H4 (cell line): ENCODE measurements around the gene ACOX1. TPM values are rescaled to one million over a fixed set of nuclear protein-coding genes. Genes with fewer than 3 reads are reported as not detected.

Experiments used
- DNase-seq: peaks from one replicate; pipeline ENCODE4 v3.0.0-alpha.2; 2015; ENCODE audit warnings: low spot score
- total RNA-seq: library from RNA; depleted of rRNA; stranded (reverse); fragments of >200 nt; shearing (Covaris generic); gene quantifications from 2 replicates; pipeline ENCODE4 v1.2.3, GENCODE V29; 2014

ACOX1 gene
- total RNA-seq, 1 experiment from 2014 or later, result 31.5 TPM

DNA sequence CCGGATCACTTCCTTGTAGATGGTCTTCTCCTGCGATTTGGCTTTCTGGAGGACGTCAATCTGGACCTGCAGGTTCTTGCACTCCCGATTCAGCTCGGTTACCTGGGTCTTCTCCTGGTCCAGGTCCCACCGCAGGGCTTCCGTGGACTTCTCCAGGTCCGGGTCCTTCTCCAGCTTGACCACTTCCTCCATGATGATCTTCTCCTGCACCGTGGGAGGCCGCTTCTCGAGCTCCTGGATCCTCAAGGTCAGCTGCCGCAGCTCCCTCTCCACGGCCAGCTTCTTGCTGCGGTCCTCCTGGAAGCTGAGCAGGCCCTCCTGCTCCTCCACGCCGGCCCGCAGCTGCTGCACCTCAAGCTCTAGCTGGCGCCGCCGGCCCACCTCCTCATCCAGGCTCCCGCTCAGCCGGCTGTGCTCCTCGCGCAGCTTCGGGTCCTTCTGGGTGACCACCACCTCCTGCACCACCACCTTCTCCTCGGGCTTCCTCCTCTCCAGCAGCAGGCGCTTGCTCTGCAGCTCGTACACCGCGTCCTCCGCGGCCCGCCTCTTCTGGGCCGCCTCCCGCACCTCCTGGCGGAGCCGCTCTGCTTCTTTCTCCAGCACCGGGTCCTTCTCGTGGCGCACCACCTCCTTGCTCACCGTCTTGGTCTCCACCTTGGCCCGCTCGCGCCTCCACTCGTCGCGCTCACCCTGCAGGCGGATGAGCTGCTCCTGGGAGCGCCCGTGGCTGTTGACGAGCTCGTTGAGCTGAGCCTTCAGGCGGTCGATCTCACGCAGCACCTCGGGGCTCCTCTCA is 29.9 kb upstream of the ACOX1 start:
- no peak for DNase-seq

DNA sequence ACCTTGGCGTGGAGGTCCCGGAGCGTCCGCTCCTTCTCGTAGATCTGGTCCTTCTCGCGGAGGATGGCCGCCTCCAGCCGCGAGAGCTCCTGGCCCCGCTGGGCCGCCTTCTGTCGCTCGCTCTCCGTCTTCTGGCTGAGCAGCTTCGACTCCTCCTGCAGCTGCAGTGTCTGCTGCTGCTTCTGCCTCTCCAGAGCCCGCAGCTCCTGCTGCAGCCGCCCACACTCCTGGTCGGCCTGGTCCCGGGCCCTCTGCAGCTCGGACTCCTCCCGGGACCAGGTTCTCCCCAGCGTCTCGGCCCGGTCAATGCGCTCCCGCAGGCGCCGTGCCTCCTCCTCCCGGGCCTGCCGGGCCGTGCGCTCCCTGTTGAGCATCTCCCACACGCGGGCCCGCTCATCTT is 29.2 kb upstream of the ACOX1 start:
- DNase-seq, result no peak

DNA sequence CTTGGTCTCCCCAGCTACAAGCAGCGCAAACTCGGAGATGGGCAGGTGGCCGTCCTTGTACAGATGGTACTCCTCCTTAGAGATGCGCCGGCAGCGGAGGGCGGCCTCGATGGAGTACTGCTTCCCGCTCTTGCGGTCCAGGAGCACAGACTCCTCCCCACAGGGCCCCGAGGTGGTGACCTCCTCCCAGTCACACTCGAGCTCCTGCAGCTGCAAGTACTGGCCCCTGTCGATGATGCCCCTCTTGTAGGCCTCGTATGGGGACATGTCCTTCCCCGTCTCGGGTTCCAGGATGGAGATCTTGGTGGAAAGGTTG is 28.8 kb upstream of the ACOX1 start:
- no peak for DNase-seq

DNA sequence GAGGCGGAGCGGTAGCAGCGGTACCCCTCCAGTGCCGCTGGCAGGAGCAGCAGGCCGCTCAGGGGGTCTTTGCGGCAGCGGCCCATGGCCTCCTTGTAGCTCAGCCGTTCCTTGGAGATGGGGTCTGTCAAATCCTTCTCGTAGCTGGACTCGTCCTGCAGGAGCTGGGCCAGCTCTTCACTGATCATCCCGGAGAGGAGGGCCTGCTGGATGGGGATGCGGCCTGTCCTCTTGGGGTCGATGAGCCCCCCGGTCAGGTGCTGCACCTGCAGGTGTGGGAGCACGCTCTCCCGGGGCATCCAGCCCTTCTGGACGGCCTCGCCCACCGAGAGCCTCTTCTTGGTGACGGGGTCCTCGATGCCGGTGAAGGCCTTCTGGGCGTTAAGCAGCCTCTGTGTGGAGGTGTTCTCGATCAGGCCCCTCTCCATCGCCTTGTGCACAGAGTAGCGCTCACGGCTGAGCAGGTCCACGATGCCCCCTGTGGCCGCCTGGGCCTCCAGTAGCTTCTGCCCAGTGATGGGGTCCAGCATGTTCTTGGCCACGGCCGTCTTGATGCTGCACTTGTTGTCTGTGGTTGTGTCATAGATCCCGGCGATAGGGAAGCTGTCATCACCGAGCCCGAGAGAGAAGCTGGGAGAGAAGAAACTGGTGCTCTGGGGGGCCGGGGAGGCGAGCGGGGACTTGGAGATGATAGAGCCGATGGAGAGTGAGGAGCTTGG is 28.3 kb upstream of the ACOX1 start:
- DNase-seq, result no peak

DNA sequence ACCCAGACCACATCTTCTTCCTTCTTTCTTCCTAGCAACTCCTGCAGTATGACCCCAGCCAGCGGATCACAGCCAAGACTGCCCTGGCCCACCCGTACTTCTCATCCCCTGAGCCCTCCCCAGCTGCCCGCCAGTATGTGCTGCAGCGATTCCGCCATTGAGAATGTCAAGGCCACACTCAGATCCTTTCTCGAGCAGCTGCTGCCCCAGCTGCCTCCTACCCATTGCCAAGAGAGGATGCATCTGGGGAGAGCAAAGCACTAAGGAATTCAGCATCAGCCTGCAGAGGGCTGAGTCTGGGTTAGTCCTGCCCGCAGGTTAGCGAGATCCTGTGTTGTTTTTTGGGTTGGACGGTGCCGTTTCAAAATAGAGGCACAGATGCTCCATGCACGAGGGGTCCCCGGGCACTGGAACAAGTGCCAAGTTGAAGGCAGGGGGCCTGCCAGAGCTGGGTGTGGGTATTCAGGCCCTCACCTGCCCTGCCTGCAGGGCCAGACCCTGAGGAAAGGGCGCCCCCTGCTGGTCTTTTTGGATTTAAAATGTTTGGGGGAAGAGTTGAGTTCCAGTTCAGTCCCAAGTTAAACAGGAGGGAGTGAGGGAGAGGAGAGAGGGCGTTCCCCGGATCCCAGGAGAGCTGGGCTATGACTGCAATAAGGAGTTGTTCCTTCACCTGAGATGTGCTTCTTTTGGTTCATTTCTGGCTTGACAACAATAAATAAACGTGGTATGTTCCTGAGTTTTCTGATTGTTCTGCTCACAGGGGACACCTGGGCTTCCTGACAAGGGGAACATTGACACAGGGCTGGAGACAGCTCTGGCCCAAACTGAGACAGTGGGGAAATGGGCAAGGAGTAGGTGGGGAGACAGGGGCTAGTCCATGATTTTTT is 26.5 kb upstream of the ACOX1 start:
- DNase-seq, result no peak

DNA sequence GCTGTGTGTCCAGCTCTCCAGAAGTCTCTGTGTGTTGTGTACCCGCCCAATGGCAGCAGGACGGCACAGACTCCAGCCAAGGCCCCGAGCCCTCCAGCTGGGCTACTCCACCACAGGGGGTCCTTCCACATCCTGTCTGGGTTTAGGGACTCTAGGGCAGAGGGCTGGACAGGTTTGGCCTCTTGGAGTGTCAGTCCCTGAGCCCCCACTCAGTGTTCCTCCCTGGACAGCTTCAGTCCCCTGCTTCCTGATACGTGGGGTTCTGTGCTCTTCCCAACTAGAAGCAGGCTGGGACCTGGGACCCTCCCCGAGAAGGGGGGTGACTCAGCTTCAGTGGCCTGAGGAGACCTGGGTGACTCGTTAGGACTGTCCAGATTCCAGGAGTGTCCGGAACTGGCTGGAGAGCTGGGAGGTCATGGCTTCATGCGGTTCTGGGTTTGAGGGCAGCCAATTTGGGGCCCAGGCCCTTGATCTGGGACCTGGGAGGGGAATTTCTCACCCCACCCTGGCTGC is 25.8 kb upstream of the ACOX1 start:
- DNase-seq, result no peak

DNA sequence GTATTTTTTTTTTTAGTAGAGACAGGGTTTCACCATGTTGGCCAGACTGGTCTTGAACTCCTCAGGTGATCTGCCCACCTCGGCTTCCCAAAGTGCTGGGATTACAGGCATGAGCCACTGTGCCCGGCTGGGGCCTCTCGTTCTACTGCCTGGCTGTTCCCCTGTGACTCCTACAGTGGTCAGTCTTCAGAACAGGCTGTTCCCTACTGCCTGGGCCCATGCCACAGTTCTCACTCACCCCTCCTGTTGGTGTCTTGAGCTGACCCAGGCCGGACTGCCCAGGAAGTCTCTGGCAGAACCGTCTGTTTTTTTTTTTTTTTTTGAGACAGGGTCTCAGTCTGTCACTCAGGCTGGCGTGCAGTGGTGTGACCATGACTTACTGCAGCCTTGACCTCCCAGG is 24.9 kb upstream of the ACOX1 start:
- DNase-seq, result no peak

DNA sequence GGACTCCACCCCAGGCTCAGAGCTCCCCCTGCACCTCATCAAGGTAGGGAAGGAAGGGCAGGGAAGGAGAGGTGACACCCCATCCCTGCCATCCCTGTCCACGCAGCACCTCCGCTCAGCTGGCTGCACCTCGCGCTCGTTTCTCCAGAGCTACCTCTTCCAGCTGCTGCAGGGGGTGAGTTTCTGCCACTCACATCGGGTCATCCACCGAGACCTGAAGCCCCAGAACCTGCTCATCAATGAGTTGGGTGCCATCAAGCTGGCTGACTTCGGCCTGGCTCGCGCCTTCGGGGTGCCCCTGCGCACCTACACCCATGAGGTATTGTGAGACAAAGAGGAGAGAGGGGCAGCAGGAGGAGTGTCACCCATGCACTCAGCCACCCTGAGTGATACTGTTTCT is 23.1 kb upstream of the ACOX1 start:
- no peak for DNase-seq

DNA sequence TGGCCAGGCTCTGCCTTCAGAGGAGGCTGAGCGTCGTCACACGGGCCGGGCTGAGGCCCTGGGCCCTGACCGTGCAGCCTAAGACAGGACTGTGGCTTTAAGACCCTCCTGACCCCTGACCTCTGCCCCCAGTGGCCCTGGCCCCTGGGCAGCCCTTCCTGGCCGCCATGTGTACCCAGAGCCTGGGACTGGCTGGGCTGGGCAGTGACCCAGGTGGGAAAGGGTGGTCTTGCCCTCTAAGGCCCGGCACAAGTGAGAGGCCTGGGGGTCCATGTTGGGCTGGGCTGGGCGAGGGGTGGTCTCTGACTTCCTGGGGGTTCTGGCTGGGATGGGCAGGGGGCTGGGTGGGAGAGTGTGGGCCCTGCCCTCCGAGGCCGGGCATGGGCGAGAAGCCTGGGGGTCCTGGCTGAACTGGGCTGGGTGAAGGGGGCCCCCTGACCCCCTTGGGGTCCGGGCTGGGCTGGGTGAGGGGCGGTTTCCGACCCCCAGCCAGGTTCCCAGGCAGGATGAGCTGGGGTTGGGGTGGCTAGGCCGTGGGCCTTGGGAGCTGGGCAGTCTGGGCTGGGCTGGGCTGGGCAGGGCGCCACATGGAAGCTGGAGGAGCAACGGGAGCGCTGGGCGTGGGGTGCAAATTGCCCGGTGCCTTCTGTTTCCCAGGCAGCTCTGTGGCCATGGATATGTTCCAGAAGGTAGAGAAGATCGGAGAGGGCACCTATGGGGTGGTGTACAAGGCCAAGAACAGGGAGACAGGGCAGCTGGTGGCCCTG is 22.0 kb upstream of the ACOX1 start, which contains the start of gene CDK3:
TSS of gene CDK3 (plus strand) at position 101 of the 767 bp plus-strand sequence. CDS start at position 672, 571 bp downstream.
- DNase-seq, result no peak

DNA sequence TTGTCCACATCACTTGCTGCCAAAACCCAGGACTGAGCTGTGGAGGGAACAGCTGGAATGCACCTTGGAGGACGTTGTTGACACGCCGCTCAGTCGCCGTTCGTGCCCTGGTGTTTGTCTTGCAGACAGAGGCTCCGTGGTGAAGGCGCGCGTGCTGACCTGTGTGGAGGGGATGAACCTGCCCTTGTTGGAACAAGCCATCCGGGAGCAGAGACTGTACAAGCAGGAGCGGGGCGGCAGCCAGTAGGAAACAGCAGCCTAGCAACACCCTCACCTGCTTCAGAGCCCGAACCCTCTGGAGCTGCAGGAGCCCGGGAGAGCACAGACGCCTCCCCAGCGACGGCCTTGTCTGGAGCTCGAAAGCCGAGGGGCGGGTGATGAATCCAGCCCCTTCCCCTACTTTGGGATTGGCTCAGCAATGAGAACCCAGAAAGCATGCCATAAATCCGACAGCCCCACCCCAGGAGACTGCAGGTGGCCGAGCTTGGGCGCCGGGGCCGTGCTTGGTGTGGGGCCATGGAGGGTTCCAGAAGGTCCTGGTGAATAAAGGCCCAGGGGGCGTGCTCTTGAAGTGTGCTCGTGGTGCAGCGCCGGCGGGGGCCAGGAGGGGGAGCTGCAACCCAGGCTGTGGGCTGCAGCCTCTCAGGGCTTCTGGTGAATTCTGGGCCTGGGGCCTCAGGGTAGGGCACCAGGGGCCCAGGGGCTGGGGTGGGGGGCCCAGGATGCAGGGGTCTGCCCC is 21.2 kb upstream of the ACOX1 start:
- no peak for DNase-seq

DNA sequence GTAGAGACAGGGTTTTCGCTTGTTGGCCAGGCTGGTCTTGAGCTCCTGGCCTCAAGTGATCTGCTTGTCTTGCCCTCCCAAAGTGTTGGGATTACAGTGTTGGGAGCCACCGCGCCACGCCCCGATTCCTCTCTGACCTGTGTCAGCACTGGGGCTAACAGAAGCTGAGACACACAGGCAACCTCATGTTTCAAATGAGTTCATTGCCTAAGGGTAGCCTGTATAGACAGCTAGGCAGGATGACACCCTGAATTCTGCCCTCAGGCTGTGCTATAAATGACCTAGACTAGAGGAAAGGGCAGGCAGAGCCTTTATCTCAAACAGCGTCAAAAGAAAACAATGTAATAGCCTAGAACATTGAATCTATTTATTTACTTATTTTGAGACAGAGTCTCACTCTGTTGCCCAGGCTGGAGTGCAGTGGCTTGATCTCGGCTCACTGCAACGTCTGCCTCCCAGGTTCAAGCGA is 19.4 kb upstream of the ACOX1 start:
- no peak for DNase-seq

DNA sequence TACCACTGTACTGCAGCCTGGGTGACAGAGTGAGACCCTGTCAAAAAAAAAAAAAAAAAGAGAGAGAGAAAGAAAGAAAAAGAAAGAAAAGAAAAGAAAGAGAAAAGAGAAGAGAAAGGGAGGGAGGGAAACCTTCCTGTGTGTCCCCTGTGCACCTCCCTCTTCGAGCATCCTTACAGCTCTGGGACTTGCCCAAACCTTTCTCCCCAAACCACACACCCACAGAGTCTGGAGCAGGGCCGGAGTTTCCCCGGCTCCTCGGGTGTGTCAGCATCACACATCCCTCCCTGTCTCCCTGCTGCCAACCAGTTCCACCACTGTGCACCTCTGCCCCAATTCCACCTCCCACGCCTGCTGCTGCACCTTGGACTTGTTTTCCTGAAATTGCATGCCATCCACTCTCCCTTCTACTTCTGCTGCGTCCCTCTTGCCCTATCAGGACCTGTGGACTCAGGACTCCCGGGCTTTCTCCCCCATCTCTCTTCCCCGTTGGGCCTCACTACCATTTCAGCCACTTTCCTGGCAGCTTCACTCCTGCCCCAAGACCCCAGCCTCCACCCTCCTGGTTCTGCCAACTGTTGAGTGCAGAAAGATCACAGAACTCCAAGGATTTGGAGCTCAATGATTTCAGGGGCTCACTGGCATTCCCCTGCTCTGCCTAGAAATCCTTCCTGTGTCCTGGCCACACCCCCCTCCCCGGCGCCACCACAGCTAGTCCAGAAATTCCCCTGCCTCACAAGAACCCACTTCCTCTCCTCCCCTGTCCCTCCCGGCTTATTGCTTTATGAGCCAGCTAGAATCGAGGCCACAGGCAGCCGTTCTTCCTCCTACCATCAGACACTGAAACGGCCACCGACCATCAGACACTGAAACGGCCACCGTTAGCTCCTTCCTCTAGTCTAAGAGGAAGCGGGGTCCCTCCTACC is 18.0 kb upstream of the ACOX1 start:
- peak; percentile 85 for DNase-seq

DNA sequence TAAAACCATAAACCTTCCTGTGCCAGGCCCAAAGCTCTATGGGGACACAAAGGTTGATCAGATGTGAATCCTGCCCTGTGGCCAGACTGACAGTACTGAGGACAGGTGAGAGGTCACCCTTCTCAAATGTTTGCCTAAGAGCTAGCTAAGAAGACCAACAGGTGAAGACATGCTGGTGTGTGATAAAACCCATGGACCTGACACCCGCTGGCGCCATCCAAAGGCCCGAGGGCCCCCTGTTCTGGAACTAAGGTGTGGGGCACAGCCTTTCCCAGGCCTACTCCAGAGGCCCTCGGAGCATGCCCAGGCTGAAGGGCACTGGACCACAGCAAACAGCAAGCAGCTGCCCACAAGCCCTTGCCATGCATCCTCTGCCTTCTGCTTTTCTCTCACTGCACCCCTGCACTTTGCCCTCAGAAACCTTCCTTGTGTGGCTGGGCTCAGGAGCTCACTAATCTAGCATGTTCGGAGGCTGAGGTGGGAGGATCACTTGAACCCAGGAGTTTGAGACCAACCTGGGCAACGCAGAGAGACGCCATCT is 16.5 kb upstream of the ACOX1 start:
- DNase-seq, result no peak

DNA sequence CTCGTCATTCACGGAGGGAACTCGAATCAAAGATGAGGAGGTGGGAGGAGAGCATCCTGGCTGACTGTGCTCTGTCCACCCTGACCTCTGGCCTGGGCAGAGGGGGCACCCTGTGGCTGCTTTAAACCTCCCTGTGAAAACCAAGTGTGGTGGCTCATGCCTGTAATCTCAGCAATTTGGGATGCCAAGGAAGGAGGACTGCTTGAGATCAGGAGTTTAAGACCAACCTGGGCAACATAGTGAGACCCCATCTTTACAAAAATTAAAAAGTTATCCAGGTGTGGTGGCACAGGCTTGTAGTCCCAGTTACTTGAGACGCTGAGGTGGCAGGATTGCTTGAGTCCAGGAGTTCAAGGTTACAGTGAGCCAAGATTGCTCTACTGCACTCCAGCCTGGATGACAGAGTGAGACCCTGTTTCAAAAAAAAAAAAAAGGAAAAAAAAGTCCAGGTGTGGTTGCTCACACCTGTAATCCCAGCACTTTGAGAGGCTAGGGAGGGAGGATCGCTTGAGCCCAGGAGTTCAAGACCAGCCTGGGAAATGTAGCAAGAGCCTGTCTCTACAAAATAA is 15.9 kb upstream of the ACOX1 start:
- DNase-seq, result no peak

DNA sequence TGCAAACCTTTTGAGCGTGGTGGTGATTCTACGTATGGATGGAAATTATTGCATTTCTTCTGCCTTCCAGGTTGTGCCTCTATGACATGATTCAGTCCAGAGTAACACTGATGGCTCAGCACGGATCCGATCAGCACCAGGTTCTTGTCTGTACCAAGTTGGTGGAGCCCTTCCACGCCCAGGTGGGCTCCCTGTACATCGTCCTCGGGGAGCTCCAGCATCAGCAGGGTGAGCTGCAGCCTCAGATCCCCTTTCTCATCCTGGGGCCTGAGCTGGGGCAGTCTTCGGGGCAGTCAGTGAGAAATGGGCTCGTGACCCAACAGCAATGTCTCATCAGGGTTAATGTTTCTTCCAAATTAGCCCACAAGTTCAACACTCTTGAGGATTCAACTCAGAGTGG is 12.4 kb upstream of the ACOX1 start:
- no peak for DNase-seq

DNA sequence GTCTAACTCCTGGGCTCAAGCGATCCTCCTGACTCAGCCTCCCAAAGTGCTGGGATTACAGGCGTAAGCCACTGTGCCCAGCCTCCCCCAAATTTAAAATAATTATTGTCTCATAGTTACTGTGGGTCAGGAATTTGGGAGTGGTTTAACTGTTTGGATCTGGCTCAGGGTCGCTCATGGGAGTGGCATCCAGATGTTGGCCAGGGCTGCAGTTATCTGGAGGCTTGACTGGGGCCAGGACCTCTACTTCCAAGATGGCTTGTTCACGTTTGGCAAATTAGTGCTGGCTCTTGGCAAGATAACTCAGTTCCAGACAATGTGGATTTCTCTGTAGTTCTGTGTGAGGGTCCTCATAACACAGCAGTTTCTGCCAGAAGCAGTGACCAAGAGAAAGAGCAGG is 8.1 kb upstream of the ACOX1 start:
- no peak for DNase-seq

DNA sequence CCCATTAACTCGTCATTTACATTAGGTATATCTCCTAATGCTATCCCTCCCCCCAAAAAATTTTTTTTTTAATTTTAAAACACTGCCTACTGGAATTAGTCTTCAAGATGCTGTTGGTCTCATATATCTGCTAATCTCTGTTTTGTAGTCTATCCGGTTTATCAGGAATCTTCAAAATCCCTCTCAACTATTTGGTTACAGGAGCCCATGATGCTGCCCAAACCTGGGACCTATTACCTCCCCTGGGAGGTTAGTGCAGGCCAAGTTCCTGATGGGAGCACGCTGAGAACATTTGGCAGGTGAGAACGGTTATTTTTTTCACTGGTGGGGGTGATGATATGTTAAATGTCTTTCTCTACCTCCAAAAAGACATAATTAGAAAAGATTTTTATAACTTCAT is 7.0 kb upstream of the ACOX1 start:
- no peak for DNase-seq

DNA sequence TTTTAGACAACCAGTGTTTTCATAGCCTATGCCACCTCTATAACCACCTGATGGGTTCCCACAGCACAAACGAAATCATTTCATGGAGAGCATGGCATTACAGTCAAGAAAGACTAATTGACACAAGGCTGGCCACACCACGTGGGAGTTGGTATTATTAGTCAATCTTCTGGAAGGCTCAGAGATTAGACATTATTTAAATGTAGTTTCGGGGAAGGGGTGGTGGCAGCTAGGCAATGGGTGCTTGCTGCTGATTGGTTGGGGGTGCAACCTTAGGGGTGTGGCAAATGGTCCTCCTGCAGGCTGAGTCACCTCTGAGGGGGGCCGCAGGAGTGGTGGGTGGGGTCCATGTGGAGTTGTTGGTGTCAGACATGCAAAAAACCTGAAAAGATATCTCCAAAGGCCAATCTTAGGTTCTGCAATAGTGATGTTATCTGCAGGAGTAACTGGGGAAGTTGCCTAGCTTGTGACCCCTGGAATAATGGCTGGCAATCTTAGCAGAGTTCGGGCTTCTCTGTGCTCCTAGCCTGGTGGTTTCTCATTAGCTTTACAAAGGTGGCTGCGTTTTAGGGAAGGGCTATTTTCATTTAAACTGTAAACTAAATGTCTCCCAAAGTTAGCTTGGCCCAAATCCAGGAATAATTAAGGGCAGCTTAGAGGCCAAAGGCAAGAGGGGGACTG is 4.7 kb upstream of the ACOX1 start:
- no peak for DNase-seq
